DLD1 (cell line): Measurements from ENCODE around the gene HPD.

Experiments used
- in situ Hi-C: cut with HindIII; loops from 2 replicates; pipeline ENCODE4 v1.10.0; 2017; ENCODE audit warnings: low sequenced_read_pairs

Gene HPD

DNA sequence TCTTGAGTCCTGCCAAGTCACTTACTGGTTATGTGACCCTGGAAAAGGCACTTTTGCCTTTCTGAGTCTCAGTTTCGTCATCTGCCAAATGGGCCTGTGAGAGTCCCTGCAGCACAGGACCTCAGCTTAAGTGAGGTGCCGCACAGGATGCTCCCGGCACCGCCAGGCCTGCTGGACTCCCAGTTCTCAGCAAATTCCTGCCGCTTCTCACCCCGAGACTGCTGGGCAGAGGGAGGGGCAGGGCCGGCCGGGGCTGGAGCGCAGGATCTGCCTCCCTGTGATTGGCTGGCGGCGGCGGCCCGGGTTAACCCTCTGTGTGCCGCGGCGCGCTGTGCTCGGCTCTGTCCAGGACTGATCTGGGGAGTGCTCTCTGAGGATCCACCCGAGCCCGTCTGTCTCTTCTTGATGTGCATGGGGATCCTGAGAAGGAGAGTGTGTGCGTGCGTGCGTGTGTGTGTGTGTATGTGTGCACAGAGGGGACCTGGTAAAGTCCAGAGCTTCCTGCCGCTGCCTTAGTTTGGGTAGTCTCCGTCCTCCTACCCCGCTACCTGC, 46.3 kb downstream of the HPD start:
- in situ Hi-C loops = no loop called here

DNA sequence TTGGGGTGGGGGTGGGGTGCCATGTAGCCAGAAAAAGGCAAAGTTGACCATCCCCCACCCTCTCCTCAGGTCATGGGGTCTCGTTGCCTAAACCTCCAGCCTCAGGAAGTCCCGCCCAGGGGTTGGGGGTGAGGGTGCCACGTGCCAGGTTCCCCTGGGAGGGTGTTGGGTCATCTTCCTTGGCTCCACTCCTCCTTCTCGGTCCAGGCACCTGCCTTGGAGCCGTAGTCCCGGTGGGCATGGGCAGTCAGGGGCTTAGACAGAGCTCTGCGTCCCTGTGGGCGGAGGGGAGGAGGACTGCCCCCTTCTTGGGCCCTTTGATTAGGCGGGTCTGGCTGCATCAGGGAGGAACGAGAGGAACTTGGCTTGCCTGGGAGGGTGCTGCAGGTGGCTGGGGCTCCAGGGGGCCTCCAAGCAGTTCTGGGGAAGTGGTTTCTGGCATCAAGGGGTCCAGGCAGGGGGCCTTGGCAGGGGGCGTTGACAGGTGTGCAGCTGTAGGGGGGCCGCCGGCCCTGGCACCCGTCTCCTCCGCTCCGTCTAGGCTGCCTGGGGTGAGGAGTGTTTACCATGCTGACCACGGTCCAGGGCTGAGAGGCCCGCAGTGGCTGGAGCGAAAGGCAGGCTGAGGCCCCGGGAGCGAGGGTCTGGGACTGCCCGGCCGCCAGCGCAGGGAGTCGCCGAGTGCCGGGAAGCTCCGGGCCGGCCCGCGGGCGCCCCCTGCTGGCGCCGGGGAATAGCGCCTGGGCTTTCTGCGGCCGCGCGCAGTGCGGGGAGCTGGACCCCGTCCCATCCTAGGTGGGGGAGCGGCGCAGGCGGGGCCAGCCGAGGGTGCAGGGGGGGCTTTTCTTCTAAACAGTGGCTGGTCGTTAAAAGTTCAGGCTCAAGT, 47.0 kb downstream of the HPD start:
- in situ Hi-C loops = no loop called here

DNA sequence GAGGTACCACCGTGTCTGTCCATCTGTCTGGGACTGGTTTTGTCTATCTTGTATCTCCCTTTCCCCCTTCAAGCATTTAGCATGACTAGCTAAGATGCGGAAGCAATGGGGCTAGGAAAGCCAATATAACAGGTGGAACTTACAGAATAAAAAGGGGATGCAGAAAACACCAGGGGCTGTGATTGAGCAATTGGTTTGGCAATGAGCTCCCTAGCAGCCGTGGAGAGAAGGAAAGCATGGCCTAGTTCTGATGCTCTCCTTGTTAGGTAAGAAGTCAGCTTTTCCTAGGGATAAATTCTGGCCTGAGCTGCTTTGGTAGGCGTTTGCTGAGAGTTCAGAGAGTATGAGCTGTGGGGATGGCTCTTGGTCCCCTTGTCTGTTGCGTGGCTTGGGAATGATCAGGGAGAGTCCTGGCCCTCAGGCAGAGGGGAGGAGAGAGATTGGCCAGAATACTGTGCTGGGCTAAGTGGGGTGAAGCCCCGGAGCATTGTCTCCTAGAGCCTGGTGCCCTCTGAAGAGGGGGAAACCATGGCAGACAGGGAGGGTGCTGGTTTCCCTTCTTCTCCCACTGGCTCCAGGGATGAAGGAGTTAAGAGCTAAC, 47.7 kb downstream of the HPD start:
- in situ Hi-C loops = no loop called here

DNA sequence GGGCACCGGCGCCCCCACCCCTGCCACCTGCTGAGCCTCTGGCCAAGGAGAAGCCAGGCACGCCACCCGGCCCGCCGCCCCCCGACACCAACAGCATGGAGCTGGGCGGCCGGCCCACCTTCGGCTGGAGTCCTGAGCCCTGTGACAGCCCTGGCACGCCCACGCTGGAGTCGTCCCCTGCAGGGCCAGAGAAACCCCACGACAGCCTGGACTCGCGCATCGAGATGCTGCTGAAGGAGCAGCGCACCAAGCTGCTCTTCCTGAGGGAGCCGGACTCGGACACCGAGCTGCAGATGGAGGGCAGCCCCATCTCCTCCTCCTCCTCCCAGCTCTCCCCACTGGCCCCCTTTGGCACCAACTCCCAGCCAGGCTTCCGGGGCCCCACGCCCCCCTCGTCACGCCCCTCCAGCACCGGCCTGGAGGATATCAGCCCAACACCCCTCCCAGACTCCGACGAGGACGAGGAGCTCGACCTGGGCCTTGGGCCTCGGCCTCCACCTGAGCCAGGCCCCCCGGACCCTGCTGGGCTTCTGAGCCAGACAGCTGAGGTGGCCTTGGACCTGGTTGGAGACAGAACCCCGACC, 48.3 kb downstream of the HPD start:
- in situ Hi-C loops = no loop called here

DNA sequence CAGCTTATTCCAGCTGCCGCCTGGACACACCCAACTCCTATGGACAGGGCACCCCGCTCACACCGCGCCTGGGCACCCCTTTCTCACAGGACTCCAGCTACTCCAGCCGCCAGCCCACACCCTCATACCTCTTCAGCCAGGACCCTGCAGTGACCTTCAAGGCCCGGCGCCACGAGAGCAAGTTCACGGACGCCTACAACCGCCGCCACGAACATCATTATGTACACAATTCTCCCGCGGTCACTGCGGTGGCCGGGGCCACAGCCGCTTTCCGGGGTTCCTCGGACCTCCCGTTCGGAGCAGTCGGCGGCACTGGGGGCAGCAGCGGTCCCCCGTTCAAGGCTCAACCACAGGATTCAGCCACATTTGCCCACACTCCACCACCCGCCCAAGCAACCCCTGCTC, 48.9 kb downstream of the HPD start:
- in situ Hi-C loops = no loop called here

DNA sequence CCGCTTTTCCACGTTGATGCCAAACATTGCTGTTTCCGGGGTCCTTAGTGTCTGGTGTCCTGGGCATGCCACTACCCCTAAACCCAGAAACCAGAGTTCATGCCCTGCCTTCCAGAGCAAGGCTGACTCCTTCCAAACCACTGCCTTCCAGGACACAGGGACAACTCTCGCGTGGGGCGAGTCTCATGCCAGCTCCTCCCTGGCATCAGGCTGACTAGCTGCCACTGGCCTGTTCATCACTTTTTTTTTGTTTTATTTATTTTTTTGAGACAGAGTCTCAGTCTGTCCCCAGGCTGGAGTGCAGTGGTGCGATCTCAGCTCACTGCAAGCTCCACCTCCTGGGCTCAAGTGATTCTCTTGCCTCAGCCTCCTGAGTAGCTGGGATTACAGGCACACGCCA, 50.0 kb downstream of the HPD start:
- in situ Hi-C loops = no loop called here

DNA sequence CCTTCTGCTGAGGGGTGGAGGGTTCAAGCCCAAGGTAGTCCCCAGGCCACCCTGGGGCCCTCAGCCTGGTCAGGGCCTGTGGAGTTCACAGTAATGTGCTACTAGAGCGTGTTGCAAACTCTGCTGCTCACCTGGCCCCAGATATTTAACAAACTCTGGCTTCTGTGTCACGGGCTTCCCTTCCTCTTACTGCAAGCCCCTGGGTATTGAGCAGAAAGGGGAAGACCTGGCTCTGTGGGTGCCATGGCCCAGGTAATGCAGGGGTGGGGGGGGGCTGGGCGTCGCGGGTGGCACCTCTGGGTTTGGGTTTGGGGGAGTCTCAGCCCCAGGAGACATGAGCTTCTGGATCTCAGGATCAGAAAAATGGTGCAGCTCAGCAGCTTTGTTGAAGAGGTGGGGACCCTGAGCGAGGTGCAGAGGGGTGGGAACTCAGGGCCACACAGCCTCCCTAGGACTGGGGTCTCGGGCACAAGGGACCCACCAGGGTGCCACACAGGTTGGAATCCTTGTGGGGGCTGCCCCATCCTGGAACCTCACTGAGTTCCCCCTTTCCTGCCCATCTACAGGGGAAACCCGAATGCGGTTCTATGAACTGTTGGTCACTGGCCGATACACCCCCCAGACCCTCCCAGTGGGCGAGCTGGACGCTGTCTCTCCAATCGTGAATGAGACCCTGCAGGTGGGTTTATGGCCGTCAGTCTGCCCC, 50.9 kb downstream of the HPD start:
- in situ Hi-C loops = no loop called here

DNA sequence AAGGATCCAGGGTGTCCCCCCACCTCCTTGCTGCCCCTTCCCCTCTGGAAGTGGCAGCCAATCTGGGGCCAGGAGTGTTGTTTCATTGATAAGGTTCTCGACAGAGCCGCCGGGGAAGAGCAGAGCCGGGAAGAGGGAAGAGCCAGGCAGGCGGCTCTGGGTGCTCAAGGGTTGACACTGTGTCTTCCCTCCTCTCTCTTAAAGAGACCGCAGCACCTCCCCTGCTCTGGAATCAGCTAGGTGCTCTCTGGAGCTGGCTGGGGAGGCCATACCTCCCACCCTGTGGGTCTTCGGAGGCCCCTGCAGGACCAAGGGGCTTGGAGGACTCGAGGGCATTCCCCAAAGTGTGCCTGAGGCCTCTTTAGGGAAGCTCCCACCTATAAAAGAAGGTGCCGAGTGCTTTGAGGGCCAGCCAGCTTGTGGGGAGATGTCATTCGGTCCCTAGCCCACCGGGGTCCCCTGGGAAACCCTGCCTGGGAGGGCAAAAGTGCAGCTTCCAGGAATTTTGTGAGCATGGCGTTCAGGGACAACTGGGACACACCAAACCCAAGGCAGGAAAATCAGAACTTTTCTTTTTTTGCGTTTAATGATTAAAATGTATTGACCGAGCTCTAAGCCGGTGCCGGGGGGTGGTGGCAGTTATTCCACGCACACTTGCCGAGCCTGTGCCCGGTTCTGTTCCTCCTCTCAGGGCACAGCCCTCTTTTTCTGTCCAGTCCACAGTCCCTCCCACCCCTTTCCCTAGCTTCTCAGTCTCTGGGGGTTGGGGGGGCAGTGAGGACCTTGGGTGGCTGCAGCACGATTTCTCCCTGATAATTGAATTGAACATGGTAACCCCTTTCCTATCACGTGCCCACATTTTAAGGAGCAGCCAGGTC, 51.9 kb downstream of the HPD start:
- in situ Hi-C loops = no loop called here

DNA sequence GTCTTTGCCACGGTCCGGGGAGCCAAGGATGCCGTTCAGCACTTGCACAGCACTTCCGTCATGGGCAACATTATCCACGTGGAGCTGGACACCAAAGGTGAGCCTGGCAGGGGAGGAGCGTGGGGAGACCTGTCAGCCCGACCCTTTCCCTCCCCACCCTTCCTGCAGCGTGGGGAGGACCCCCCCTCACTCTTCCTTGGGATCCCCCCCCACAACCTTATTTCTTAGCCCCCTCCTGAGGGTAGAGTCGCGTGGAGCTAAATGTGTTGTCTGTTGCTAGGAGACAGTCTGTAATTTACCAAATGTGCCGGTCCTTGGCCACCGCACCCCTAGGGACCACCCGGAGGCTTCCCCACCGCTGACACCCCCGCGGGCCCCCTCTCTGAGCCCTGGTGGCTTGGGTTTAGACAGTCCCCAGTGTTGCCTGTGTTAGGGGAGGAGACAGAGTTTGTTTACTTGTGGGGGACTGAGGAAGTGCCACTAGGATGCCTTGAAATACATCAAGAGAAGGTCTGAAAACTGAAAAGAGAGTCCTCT, 52.6 kb downstream of the HPD start:
- in situ Hi-C loops = no loop called here

DNA sequence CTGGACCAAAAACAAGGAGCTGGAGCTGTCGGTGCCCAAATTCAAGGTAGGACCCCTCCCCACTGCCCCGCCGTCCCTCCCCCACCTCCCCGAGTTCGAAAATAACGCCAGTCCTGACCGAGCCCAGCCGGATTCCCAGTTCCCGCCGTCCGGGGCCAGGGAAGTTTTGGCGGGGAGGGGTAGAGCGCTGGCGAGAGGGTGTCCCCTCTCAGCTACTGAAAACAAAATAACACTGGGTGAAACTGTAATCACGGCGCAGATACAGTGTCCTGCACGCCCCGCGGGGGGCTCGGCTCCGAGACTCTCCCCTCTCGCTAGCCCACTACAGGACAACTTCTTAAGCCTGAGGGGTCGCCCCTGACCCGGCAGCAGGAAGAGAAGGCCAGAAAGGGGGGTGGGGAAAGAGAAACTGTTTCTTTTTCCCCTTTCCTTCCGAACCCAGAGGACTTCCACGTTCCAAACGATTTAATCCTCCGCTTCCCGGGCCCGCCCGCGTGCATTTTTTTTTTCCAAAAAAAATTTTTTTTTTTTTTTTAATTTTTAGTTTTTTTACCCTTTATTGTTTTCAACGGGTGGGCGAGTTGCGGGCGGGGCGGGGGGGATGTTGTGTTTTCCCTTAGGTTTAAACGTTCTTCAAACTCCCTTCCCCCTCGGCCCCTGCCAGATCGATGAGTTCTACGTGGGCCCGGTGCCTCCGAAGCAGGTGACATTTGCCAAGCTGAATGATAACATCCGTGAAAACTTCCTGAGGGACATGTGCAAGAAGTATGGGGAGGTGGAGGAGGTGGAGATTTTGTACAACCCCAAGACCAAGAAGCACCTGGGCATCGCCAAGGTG, 53.3 kb downstream of the HPD start:
- in situ Hi-C loops = no loop called here

DNA sequence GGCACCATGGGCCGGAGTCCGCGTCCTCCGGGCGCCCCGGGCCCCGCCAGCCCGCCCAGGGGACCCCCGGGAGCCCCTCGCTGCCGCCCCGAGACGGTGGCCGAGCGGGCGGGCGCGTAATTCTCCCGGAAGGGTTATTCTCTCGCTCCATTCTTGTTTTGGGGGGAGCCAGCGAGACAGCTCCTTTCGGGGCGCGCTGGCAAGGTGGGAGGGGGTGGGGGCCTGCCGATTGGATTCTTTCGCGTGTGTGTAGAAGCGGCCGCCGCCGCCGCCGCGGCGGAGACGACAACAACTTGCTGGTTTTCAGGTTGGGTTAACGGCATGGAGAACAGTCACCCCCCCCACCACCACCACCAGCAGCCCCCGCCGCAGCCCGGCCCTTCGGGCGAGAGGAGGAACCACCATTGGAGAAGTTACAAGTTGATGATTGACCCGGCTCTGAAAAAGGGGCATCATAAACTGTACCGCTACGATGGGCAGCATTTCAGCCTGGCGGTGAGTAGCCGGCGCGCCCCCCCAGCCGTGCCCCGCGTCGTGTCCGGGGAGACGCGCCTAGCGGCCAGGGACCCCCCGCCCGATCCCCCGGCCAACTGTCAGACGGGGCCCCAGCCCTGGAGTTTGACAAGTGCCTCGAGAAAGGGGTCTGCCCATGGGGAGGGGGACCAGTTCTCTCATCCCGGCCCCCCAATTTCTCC, 54.1 kb downstream of the HPD start:
- in situ Hi-C loops = no loop called here

DNA sequence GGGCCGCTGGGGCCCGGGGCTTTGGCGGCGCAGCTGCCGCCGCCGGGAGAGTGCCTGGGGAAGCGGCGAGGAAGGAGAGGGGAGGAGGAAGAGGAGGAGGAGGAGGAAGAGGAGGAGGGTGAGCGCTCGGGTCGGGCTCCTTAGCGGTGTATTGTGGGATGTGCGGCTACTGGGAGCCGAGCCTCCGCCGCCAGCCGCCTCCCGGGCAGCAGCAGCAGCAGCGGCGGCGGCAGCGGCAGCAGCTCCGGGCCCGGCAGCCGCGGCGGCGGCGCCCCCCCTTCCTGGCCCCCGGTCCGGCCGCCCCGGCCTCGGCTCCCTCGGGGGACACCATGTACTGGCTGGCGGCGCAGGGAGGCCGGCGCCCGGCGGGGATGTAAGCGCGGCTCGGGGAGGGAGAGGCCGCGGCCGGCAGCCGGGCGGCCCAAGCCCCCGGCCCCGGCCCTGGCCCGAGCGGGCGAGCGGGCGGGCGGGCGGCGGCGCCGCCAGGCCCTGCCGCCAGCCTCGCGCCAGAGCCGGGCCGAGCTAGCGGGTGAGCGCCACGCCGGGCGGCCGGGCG, 54.7 kb downstream of the HPD start, which contains the start of gene SETD1B:
SETD1B (plus strand) TSS at position 149 of the 556 bp plus-strand sequence. CDS start 729 bp downstream, outside the sequence.
- in situ Hi-C loops = no loop called here

DNA sequence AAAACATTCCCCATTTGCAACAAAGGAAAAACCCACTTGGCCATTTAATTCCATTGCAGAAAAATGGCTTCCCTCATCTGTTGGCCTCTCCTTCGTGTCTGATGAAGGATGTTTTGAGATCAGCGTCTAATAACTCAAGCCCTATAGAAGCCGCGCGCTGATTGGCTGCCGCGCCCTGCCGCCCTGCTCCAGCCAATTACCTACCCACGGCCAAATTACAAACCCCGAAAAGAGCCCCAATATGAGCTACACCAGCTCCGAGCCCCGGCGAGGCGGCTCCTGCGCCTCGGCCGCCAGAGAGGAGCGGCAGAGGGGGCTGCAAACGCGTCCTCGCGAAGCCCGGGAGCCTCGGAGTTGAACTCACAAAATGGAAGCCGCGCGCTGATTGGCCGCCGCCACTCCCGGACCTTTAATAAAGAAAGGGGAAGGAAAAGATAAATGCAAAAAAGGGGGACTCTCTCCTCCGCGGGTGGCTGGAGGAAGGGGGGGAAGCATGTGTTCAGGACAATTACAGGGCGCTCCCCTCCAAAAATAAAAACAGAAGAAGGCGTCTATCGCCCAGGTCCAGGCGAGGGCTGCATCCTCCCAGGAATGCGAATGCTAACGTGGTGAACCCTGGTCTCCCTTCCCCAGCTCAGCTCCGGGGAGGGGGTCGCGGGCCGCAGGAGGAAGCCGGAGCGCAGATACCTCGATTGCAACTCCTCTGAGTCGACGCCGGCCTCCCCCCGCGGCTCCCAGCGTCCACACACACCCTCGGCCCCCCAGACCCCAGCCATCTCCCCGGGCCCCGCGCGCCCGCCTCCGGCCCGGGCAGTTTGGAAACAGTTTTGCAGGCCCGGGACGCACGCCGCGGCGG, 55.6 kb downstream of the HPD start:
- in situ Hi-C loops = no loop called here

DNA sequence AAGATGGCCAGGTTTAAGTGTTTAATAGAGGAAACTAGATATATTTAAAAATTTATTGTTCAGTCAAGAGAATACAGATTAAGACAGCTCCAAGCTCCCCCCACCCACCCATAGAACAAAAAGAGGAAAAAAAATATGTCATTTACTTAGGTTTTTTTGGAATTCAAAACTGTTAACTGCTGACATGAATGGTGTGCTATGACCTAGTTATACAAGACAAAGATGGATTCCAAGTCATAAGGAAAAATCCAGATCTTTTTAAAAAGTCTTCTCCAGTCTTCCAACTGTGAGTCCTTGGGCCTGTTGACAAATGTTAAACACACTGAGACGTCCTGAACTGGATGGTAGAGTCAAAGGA, 56.2 kb downstream of the HPD start:
- in situ Hi-C loops = no loop called here

DNA sequence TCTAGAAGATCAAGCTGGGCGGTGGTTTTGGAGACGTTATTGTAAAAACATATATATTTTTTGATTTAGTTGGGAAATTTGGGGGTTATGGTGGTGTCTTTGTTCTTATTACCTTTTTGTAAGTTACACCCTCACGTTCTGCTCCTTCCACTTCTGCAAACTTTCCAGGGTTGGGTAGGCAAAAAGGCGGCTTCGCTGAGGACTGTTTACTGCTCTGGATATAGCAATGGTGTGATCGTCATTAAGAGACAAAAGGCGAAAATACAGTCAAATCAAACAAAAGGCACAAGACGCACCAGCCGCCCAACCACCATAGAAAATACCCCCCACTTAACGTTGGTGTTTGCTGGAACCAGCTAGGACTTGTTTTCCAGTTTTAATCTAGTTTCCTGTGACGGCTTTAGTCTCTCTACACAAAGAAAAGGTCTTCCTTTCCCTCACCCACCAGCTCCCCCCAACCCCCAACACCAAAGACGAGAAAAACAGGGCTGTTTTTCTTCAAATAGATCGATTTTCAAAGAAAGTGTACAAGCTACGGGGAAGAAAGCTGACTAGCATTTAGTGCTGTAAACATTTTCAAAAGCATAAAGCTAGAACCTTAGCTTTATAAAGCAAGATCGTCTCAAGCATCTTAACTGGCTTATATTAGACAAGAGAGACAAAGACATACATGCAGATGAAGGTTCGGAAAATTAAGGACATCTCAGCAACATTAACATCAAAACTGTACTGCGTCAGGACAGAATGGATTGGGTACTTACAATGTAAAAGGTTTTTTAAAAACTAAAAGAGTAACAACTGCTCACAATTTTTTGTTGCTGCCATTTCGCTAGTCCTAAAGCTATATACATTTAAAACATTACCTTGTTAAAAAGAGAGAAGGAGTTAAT, 56.8 kb downstream of the HPD start:
- in situ Hi-C loops = no loop called here
